Neural cell (in vitro differentiated cells): ENCODE results near the gene DCTN1.

Source experiments
- CTCF ChIP-seq: fragments of 450-650 bp; IDR thresholded peaks from 2 replicates; pipeline ENCODE4 v1.5.1; 2014; ENCODE audit warnings: antibody characterized with exemption, mild to moderate bottlenecking, moderate library complexity; ENCODE audit not compliant: poor library complexity, severe bottlenecking
- EZH2 ChIP-seq: fragments of 200-600, 300-800 bp; shearing (Covaris generic), sonication (generic); IDR thresholded peaks from 2 replicates; pipeline ENCODE4 v1.6.1; 2014; ENCODE audit warnings: antibody characterized with exemption, low read length, borderline replicate concordance, mild to moderate bottlenecking; ENCODE audit not compliant: insufficient read depth, poor library complexity, severe bottlenecking
- RAD21 ChIP-seq: fragments of 450-650 bp; conservative IDR thresholded peaks from 2 replicates; pipeline ENCODE4 v1.6.1; 2014; ENCODE audit warnings: antibody characterized with exemption, mild to moderate bottlenecking, moderate library complexity
- TAF1 ChIP-seq: IDR thresholded peaks from 2 replicates; pipeline ENCODE4 v1.6.1; 2012; ENCODE audit warnings: low read depth

- TF ChIP-seq CTCF (no peak), RAD21 (no peak), TAF1 (no peak), EZH2 (no peak)
Observed at GRCh38 chr2:74314107-74314506, 66.0 kb downstream of the DCTN1 start.
